Effector CD8-positive, alpha-beta T cell (primary cell): ENCODE results near the gene ZNF155.

Experiments
- DNase-seq: peaks from one replicate; lab custom pipeline; 2025; lab: John Stamatoyannopoulos, UW

The ZNF155 gene

GRCh38 chr19:44003461-44004009 is 19.5 kb downstream of the ZNF155 start:
- no peak for DNase-seq

GRCh38 chr19:44005973-44006372 is 22.0 kb downstream of the ZNF155 start:
- DNase-seq, result no peak

GRCh38 chr19:44007473-44007872 is 23.5 kb downstream of the ZNF155 start:
- no peak for DNase-seq

- DNase-seq, result no peak
These were observed 26.5 kb downstream of the ZNF155 start for GRCh38 chr19:44010468-44010867.

- DNase-seq, result no peak
These were observed 35.5 kb downstream of the ZNF155 start for GRCh38 chr19:44019498-44019897.

GRCh38 chr19:44021221-44021620 is 37.2 kb downstream of the ZNF155 start:
- no peak for DNase-seq

GRCh38 chr19:44024900-44025216 is 40.9 kb downstream of the ZNF155 start:
- DNase-seq, result no peak

GRCh38 chr19:44025217-44025936 is 41.4 kb downstream of the ZNF155 start, which contains the start of gene ZNF222:
Gene ZNF222, plus strand, starts transcription at chr19:44025379. Its CDS starts 58 bp downstream, at chr19:44025437.
- DNase-seq, result peak; percentile 56

GRCh38 chr19:44026622-44027021 is 42.6 kb downstream of the ZNF155 start:
- DNase-seq, result no peak

- DNase-seq, result no peak
These were observed 48.1 kb downstream of the ZNF155 start for GRCh38 chr19:44032001-44032610.

GRCh38 chr19:44042147-44042546 is 58.2 kb downstream of the ZNF155 start:
- DNase-seq, result no peak
